Measurements from ENCODE around the gene PNMA5. TPM values are rescaled to one million over a fixed set of nuclear protein-coding genes. Genes with fewer than 3 reads are reported as not detected.

PNMA5 gene
- total RNA-seq, 1 donor from 2014 or later = not detected

DNA sequence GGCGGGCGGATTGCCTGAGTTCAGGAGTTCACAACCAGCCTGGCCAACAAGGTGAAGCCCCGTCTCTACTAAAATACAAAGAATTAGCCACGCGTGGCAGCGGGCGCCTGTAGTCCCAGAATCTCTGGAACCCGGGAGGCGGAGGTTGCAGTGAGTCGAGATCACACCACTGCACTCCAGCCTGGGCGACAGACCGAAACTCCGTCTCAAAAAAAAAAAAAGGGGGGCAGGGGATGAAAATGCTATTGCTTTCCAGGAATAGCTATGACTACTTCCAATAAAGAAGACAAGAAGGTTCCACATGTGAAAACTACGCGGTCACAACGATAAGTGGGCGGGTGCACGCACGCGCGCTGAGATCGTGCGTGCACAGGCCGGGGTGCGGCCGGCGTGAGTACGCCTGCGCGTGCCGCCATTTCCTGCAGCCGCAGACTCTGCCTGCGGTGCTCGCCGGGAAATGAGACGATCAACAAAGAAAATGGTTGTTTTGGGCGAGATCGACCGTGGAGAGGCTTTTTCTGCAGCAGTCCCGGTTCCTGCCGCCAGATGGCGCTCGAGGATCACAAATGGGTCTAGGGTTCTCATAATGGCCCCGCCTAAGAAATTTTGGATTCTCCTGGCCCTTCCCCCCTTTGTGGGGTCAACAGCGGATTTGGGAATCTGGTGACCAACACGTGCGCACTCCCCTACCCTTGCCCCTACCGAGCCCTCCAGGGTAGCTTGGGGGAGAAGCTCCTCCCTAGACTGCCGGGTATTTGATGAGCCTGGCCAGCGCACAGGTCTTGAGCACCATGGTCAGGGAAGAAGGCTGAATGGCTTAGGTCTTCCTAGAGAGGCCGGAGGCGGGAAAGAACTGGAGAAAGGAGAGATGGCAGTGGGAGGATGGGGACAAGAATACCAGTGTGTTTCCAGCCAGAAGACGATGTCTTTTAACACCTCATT lies 35.1 kb downstream of the PNMA5 start:
- peak; percentile 81 for DNase-seq

DNA sequence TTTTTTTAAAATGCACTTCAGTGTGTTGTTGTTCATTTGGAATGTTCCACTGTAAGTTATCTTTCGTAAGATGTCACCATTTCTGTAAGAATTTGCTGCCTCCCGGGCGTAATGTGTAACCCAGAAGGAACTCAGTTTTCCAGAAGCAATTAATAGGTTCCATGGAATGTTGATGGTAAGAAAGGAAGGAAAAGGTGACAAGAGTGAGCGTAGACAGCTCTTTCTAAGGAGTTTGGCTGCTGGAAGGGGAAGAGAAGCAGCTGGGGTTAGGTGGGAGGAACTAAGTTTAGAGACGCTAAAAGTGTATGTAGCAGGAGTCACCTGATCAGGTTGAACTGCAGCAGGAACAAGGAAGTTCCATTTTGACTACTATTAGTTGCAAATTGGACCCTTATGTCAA lies 35.9 kb downstream of the PNMA5 start:
- DNase-seq = no peak

DNA sequence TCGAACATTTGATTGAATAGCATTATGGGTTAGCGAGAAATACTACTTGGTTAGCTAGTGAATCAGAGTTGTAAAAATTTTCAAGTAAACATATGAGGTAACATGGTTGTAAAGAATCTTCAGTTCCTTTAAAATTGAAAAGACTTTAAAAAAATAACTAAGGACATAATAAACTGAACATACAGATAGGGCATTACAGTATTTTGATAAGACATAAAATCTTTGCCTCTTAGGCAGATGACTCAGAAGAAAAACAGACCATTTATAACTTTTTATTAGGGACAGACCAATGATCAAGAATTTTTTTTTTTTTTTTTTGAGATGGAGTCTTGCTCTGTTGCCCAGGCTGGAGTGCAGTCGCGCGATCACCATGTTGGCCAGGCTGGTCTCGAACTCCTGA lies 43.1 kb downstream of the PNMA5 start:
- DNase-seq = no peak

DNA sequence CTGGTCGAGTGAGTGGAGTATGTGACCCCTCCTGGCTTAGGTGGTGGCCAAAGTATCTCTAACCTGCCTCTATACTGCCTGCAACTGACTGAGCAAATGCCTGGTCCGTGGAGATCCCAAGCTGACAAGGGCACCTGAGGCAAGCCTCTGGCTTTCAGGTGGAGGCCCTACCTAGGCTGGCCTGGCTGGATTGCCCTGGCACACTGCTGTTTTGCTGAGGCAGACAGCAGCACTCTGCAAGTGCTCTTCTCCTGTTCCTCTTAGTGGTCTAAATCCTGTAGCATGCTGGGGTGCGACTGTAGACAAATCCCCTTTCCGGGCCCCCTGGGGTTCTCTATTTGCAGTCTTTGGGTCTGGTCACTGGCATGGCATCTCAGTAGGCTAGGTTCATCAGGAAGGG lies 44.8 kb downstream of the PNMA5 start:
- no peak for DNase-seq

DNA sequence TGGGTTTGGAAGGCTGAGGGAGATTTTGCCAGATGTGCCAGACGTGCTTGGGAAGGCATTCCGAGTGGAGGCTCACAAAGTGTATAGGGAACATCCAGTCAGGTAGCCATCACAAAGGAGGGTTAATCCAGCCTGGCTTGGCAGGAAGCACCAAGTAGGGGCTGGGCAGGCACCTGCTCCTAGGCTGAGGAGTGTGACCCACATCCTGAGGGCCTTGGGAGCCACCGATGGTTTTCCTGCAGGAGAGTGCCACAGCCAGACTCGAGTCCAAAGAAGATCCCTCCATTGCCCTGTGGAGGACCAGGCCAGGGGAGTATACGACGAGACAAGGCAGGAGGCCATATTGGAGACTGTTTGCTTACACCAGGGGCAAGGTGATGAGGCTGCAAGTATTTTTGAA lies 47.2 kb downstream of the PNMA5 start:
- no peak for DNase-seq

DNA sequence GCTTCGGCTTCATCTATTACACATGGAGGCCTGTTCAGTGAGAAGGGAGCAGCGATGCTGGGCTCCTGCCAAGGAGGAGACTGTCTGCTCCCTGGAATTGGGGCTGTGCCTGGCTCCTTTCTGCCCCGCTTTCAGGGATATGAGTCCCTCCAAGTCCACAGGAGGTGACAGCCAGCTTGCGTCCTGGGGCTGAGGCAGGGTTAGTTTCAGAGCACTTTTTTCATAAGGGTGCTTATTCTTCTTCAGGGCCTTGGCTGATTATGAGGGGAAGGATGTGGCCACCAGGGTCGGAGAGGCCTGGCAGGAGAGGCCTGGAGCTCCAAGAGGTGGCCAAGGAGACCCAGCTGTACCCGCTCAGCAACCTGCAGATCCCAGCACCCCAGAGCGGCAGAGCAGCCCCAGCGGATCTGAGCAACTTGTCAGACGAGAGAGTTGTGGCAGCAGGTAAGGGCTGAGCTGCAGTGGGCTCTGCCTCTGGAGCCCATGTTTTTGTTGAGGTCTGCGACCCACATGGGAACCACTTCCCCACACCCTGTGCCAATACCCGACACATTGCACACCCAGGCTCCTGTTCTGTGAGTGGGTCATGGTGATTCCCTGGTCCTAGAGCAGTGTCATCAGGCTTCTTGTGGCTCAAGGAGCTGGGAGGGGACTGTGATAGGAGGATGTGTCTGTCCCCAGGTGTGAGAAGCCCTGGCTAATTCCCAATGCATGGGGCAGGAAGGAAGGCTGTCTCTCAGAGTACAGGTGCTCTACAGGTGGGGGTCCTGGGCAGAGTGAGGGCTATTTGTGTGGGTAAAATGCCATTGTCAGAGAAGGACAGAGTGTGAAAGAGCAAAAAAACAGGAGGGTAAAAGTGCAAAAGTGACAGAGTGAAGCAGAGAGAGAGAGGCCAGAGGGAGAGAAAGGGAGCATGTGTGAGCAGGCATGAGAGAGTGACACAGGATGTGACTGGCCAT lies 48.6 kb downstream of the PNMA5 start:
- DNase-seq = no peak

DNA sequence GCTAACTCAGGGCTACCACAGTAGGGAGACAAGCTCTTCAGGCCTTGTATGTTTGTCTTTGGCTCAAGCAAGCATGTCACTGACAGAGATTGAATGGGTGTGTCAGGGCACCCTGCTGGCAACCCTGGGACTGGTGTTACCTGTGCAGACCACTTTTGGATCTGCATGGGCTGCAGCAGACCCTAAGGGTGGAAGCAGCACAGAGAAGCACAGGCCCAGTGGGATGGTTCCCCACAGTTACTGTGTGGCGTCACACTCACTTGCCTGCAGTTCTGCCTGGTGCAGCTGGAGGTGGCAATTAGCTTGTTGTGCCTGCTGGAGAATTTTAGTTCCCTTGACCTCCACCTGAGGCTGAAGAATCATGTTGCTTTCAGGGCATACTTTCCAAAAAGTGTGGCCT lies 50.1 kb downstream of the PNMA5 start:
- DNase-seq = no peak

DNA sequence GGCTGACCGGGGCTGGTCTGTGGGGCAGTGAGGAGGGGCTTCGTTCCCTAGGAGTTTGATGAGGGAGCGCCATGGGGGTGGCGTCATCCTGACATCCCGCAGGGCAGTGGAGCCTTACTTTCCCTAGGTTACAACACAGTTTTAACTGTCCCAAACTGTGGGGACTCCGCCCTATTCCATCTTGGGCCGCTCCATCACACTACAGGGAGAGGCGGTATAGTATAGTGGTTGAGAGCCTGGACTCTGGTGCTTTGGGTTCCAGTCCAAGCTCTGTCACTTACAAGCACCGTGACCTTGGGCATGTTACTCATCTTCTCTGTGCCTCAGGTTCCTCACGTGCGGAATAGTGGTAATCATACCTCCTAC lies 51.9 kb downstream of the PNMA5 start:
- DNase-seq = no peak

DNA sequence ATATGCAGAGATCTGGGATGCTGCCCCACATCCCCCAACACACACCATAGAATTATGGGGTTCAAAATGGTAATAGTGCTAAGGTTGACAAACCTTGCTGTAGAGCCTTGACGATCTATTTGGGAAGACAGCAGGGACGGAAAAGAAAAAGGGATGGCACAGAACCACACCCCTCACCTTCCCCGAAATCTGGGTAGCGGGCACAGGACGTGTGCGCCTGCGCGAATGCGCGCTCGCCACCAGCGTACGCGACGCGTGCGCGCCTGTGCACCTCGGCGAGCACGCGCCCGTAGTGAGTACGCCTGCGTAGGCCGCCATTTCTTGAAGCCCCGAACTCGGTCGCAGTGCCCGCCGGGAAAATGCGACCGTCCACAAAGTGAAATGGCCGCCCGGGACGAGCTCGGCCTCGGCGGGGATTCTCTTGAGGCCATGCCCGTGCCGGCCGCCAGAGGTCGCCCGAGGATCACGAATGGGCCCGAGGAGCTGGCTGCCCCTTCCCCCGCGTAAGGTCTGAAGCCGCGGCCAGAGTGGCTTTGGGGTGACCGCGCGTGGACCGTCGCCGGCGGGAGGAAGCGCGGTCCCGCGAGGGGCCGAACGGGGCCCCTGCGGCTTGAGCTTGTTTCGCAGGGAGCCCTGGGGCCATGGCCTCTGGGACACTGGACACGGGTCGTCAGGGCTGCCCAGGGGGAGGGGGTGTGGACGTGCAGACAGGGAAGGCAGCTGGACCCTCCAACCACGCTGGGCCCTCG lies 52.4 kb downstream of the PNMA5 start:
- DNase-seq = peak; percentile 90

Other genes with a start within 250 kb of the PNMA5 start
- not detected for gene MAGEA2, start 240.3 kb downstream of the PNMA5 start, total RNA-seq
- not detected for gene CSAG3, start 234.9 kb downstream of the PNMA5 start, total RNA-seq
- gene MAGEA6, start 224.4 kb downstream of the PNMA5 start, total RNA-seq = not detected
- gene CETN2, start 163.4 kb downstream of the PNMA5 start, total RNA-seq = 20.1 TPM
- 11.3 TPM for gene NSDHL, start 163.1 kb downstream of the PNMA5 start, total RNA-seq
- gene ZNF185, start 96.0 kb downstream of the PNMA5 start, total RNA-seq = 17.7 TPM
- gene PNMA3, start 62.4 kb upstream of the PNMA5 start, total RNA-seq = 0.69 TPM
- 2.8 TPM for gene PNMA6A, start 78.3 kb upstream of the PNMA5 start, total RNA-seq
- gene MAGEA1, start 185.2 kb upstream of the PNMA5 start, total RNA-seq = not detected

Measured in skin of body (tissue), 2 donors.